Measurements from ENCODE around the gene CYB5A.

The CYB5A gene

DNA sequence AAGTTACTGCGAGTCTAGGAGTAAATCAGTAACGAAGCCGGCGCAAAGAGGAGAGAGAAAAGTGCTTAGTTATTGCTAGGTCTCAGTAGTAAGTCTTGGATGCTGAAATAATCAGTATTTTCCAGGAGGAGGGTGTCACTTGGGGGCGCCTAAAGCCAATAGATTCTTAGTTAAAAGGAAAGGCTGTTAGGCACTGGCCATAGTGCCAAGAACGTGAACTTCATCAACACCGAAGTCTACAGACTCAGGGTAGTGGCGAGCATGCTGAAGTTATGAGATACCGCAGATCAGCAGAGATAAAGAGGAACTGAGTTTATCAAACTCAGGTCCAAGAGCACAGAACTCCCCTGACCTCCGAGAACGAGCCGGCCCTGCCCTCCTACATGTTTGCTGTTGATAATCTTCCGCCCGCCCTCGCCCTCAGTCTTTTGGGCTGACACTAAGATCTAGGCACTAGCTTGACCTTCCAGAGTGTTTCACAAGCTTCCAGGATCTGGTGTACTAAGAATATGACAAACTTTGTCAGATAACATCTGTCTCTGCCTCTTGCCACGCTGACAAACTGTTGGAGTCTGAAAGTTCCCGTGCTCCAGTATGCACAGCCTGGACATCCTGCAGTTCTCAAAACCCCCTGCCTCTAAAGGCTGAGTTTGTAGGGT, 49.2 kb downstream of the CYB5A start:
- peak; percentile 30 for DNase-seq

DNA sequence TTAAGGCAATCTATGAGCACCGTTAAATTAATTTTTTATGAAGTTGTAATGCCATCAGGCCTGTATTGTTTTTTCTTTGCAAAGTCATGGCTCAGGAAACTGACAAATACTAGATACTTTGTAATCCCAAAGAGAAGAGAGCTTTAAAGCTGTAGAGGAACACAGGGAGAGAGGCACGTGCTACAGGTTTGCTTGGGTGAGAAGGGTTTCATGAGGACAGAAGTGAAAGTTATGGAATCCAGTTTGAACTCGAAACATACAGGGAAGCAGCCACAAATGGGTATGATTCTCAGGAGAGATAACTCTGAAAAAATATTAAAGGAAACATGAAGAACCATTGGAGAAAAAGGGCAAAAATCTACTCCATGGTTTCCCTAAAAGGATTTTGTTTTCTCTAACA, 49.8 kb downstream of the CYB5A start:
- DNase-seq = no peak

DNA sequence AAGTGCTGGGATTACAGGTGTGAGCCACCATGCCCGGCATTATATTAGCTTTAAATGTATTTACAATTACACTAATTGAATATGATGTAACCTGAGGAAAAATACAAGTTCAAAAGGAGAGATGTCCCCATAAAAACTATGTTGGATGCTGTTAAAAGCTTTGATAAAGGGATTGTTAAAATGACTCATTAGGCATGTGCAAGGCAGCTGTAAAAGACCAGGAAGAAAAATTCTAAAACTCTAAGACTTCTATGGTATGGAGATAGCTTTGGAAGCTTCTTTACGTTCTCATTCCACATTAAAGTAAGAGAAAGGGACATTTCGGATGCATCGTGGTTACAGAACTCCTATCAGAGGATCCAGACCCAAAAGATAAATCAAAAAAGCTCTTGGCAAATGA, 50.3 kb downstream of the CYB5A start:
- no peak for DNase-seq

DNA sequence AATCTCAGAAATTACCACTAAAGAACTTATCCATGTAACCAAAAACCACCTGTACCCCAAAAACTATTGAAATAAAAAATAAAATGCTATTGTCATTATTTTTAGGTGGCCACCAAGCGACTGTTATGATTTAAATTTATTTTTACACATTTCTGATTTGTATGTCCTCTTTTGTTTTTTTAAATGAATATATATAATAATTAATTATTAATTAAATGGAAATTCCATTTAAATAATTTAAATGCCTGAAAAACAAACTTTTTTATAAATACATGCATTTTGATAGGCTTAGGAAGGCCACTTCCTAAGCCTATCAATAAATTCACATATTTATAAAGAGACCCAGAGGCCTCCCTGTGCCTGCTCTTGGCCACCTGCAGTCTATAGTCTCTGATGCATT, 52.2 kb downstream of the CYB5A start:
- DNase-seq = no peak

GRCh38 chr18:74234326-74235171, 57.2 kb downstream of the CYB5A start:
- DNase-seq = no peak

DNA sequence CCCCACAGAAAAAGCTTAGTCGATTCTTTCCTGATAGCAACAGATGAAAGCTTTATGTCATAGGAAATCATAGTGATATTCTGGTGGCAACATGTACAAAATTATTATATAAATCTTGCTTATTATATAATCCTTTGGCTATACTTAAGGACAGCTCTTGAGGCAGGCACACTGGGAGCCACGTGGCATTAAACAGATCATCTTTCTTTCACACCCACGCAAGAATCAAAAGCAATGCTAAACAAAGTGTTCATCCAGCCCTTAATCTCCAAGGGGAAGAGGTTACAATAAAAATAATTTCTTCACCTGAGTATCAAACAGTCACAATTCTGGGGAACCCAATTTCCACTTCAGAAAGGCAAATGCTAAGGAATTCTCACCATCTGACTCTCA, 57.8 kb downstream of the CYB5A start:
- no peak for DNase-seq

- no peak for DNase-seq
These were observed 60.6 kb downstream of the CYB5A start for GRCh38 chr18:74230922-74231714.

GRCh38 chr18:74229891-74230290, 61.9 kb downstream of the CYB5A start:
- no peak for DNase-seq

DNA sequence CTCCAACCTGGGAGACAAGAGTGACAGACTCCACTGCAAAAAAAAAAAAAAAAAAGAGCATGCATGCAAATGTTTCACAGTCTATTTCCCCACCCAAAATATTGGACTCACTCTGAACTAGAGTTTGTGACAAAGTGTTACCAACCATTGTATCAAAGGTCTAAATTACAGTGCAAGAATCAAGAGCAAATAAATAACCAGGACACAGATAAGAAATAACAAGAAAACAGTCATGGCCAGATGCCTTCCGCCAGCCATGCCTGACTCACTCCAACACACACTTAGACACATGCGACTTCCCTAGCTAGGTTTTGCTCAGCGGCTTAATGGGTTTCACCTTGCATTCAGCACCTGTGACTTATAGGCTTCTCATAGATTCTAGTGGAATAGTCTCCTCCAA, 62.8 kb downstream of the CYB5A start:
- no peak for DNase-seq

DNA sequence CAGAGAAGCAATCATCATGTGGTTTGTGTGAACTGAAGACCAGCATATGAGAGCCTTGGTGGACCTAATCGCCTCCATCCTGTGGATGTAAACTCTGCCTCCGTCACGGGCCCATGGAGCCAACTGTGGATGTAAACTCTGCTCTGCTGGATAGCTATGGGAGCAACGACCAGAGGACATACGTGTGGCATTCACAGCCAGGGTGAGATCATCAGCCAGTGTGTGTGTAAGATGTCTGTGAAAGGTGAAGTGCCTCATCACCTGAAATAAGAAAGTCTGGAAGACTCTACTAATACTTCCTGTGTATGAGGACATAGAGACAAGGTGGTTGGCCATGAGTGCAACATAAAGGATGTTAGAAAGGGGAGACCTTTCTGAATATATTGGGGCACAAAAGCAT, 63.5 kb downstream of the CYB5A start:
- no peak for DNase-seq

- DNase-seq = no peak
These were observed 65.1 kb downstream of the CYB5A start for GRCh38 chr18:74226666-74227065.

GRCh38 chr18:74226156-74226555, 65.6 kb downstream of the CYB5A start:
- DNase-seq = no peak

- DNase-seq = no peak
These were observed 66.4 kb downstream of the CYB5A start for GRCh38 chr18:74225193-74225840.

GRCh38 chr18:74222710-74223494, 68.9 kb downstream of the CYB5A start:
- no peak for DNase-seq

DNA sequence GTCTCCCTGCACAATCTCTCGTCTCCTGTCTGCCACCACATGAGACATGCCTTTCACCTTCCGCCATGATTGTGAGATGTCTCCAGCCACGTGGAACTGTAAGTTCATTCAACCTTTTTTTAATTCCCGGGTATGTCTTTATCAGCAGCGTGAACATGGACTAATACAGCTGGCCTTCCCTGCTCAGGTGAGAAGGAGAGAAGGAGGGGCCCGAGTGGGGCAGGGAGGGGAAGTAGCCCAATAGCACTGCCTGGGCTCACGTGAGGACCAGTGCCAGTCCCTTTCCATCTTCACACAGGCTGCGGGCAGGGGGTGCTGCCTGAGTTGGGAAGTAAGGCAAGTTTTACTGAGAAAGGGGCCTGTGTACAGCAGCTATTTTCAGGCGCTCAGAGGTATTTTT, 70.7 kb downstream of the CYB5A start:
- DNase-seq = no peak

DNA sequence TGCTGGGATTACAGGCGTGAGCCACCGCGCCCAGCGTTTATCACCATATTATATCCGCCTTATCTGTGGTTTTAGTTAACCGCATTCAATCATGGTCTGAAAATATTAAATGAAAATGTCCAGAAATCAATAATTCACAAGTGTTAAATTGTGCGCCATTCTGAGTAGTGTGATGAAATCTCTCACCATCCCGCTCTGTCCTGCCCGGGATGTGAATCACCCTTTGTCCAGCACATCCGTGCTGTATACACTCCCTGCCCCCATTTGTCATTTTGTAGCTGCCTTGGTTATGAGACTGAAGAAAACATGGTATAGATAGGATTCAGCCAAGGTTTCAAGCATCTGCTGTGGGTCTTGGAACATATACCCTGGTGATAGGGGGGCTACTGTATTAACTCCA, 72.7 kb downstream of the CYB5A start:
- no peak for DNase-seq

DNA sequence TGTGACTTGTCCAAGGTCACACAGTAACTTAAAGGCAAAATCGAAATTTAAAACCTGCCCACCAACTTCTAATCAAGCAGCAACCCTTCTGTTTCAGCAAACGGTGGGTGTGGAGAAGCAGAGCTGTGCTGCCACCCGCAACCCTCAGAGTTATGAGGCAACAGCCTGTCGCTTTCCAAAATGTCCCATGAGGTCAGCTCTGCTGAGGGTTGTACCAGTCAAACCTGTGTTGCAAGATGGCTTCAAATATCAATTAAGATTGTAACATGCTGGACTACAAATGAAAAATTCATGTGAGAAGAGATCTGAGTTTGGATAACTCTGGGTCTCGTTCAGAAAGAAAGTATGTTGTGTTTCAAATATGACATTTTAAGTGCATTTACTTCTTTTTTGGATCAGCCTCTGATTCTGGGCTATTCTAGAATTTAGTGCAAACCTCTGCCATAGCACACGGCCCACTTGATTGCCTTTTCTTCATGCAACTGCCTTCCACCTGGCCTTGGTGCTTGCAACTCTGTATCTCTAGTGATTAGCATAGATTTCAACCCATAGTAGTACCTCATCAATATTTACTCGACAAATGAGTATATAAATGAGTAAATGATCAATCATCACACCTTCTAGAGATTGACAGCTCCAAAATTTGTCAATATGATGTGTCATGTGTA, 74.2 kb downstream of the CYB5A start:
- no peak for DNase-seq

- DNase-seq = no peak
These were observed 75.1 kb downstream of the CYB5A start for GRCh38 chr18:74216661-74217110.

DNA sequence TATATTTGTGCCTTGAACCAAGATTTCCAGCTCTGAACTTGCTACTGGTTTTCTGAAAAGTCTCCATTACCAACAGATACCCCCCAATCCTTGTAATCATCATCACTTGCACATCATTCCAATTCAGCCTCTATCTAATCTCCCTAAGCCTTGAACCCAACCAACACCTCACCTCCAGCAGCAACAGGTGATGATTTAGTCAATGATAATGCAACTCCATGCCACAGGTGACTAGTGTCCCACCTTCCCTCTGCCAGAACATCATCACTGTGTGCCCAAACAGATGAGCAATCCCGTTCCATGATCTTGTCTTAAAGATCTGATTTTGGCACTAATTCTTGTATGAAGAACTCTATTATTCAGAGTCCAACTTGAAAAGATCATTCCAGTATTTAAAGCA, 75.9 kb downstream of the CYB5A start:
- DNase-seq = no peak

GRCh38 chr18:74213429-74213828, 78.3 kb downstream of the CYB5A start:
- DNase-seq = no peak

- no peak for DNase-seq
These were observed 87.1 kb downstream of the CYB5A start for GRCh38 chr18:74204526-74205152.
